A549 (cell line): ENCODE results near the gene RAPGEF5. TPM values are rescaled to one million over a fixed set of nuclear protein-coding genes. Genes with fewer than 3 reads are reported as not detected.

Source experiments
- ATAC-seq, 2 experiments: fragments of 200-7000 bp in 1 of 2; fragments of >200 bp in 1 of 2; cut with Nextera tagmentation in 1 of 2; cut with Tn5 transposase in 1 of 2; 3 replicates each; pipeline versions ENCODE4 v1.8.0 to v1.9.1; 2018 to 2020; ENCODE audit warnings: mild to moderate bottlenecking in 1 of 2, moderate library complexity in 1 of 2
- CTCF ChIA-PET: fragments of 300-600 bp; sonication (Branson Sonifier 250); formaldehyde crosslinking; extraction: SDS; loops from one replicate; lab custom pipeline; 2021; ENCODE audit warnings: antibody characterized with exemption, inconsistent platforms; lab: Yijun Ruan, JAX
- POLR2A ChIA-PET: fragments of 350-600 bp; formaldehyde crosslinking; extraction: SDS; loops from one replicate; lab custom pipeline; 2021; ENCODE audit warnings: antibody characterized with exemption, inconsistent platforms; lab: Yijun Ruan, JAX
- DNase-seq, 2 experiments: peaks; one replicate each; pipeline versions ENCODE4 v3.0.0 to v3.0.0-alpha.2; 2011 to 2016; ENCODE audit warnings: low read depth in 1 of 2, low spot score in 1 of 2
- FAIRE-seq: peaks from 2 replicates; lab custom pipeline; 2011; peaks lifted over from hg19 to GRCh38; lab: Jason Lieb, UNC
- H3K27ac ChIP-seq, 2 experiments: fragments of >200 bp; sonication (Bioruptor Twin); formaldehyde crosslinking; 3 replicates each; pipeline ENCODE4 v1.5.1; 2016 to 2017
- H3K4me1 ChIP-seq: fragments of >200 bp; sonication (Bioruptor Twin); formaldehyde crosslinking; 3 replicates; pipeline ENCODE4 v1.6.1; 2016
- H3K4me2 ChIP-seq: fragments of >200 bp; sonication (Bioruptor Twin); formaldehyde crosslinking; 3 replicates; pipeline ENCODE4 v1.6.1; 2016
- H3K4me3 ChIP-seq: fragments of >200 bp; sonication (Bioruptor Twin); formaldehyde crosslinking; 3 replicates; pipeline ENCODE4 v1.5.1; 2016
- H3K9me3 ChIP-seq: fragments of >200 bp; sonication (Bioruptor Twin); formaldehyde crosslinking; 3 replicates; pipeline ENCODE4 v1.6.1; 2016
- CHD4 ChIP-seq: fragments of 200-600 bp; sonication (generic); IDR thresholded peaks from 2 replicates; pipeline ENCODE4 v1.6.1; 2016; ENCODE audit warnings: antibody characterized with exemption, mild to moderate bottlenecking, borderline replicate concordance
- EHF ChIP-seq: fragments of 250-450 bp; sonication (Bioruptor Pico); IDR thresholded peaks from 2 replicates; pipeline ENCODE4 v1.5.0; 2020; ENCODE audit warnings: mild to moderate bottlenecking
- EHMT2 ChIP-seq: fragments of 200-600 bp; sonication (generic); IDR thresholded peaks from 2 replicates; pipeline ENCODE4 v1.6.1; 2016; ENCODE audit warnings: antibody characterized with exemption, low read depth, mild to moderate bottlenecking, moderate library complexity
- ESRRA ChIP-seq: fragments of 150-350 bp; IDR thresholded peaks from 2 replicates; pipeline ENCODE4 v1.6.1; 2014; ENCODE audit warnings: mild to moderate bottlenecking, low read length, borderline replicate concordance
- FOSL2 ChIP-seq, 2 experiments: fragments of 450-650 bp in 1 of 2; fragments of >200 bp in 1 of 2; sonication (Bioruptor Twin) in 1 of 2; formaldehyde crosslinking; IDR thresholded peaks; 2 replicates each; pipeline versions ENCODE4 v1.5.0 to v1.6.1; 2016 to 2020; ENCODE audit warnings: mild to moderate bottlenecking in 1 of 2, moderate library complexity in 1 of 2
- HDAC2 ChIP-seq: fragments of 200-600 bp; sonication (generic); IDR thresholded peaks from 2 replicates; pipeline ENCODE4 v1.6.1; 2016
- HEYL ChIP-seq: fragments of 250-450 bp; sonication (Bioruptor Pico); IDR thresholded peaks from 2 replicates; pipeline ENCODE4 v1.8.0; 2021; ENCODE audit warnings: mild to moderate bottlenecking, moderate library complexity
- HOXB13 ChIP-seq: fragments of 250-450 bp; sonication (Bioruptor Pico); IDR thresholded peaks from 2 replicates; pipeline ENCODE4 v1.5.0; 2020; ENCODE audit warnings: low read depth, mild to moderate bottlenecking, moderate library complexity
- JUN ChIP-seq, 2 experiments: fragments of >200 bp; sonication (Bioruptor Twin); formaldehyde crosslinking; IDR thresholded peaks; 2 replicates in 1 of 2; 3 replicates in 1 of 2; pipeline ENCODE4 v1.6.1; 2016 to 2017
- KDM1A ChIP-seq: fragments of 200-600 bp; sonication (generic); IDR thresholded peaks from 2 replicates; pipeline ENCODE4 v1.6.1; 2016; ENCODE audit warnings: low read depth, mild to moderate bottlenecking
- KDM5A ChIP-seq: fragments of 200-600 bp; sonication (generic); IDR thresholded peaks from 2 replicates; pipeline ENCODE4 v1.6.1; 2016; ENCODE audit warnings: antibody characterized with exemption, mild to moderate bottlenecking
- NFE2L2 ChIP-seq: fragments of 150-350 bp; conservative IDR thresholded peaks from 2 replicates; pipeline ENCODE4 v1.6.1; 2014; ENCODE audit warnings: low read length
- POLR2A ChIP-seq: IDR thresholded peaks from 2 replicates; pipeline ENCODE4 v1.6.1; 2012; ENCODE audit warnings: mild to moderate bottlenecking, low read length
- POLR2AphosphoS2 ChIP-seq: conservative IDR thresholded peaks from 2 replicates; pipeline ENCODE4 v1.6.1; 2012; ENCODE audit warnings: low read length, improper control_type of control experiment, inconsistent platforms
- RAD21 ChIP-seq, 2 experiments: fragments of >200 bp in 1 of 2; sonication (Bioruptor Twin) in 1 of 2; formaldehyde crosslinking in 1 of 2; IDR thresholded peaks in 1 of 2; conservative IDR thresholded peaks in 1 of 2; 2 replicates in 1 of 2; 3 replicates in 1 of 2; pipeline ENCODE4 v1.6.1; 2012 to 2018; ENCODE audit warnings: inconsistent platforms in 1 of 2
- RARB ChIP-seq: fragments of 250-450 bp; sonication (Bioruptor Pico); IDR thresholded peaks from 2 replicates; pipeline ENCODE4 v1.8.0; 2021; ENCODE audit warnings: mild to moderate bottlenecking, moderate library complexity
- RCOR1 ChIP-seq: fragments of 150-350 bp; IDR thresholded peaks from 2 replicates; pipeline ENCODE4 v1.6.1; 2014; ENCODE audit warnings: antibody characterized with exemption, low read length, low read depth
- SMC3 ChIP-seq: fragments of >200 bp; sonication (Bioruptor Twin); formaldehyde crosslinking; IDR thresholded peaks from 3 replicates; pipeline ENCODE4 v1.6.1; 2018; ENCODE audit warnings: inconsistent platforms
- TFCP2L1 ChIP-seq: fragments of 250-450 bp; sonication (Bioruptor Pico); IDR thresholded peaks from 2 replicates; pipeline ENCODE4 v1.5.0; 2021; ENCODE audit warnings: mild to moderate bottlenecking
- WGBS: methylation state at CpG from one replicate; pipeline ENCODE4 v1.1.6; 2017; ENCODE audit errors: missing lambda C conversion rate; 5-methylcytosine and 5-hydroxymethylcytosine counted together
- polyA plus RNA-seq, 4 experiments: library from polyadenylated mRNA; depleted of rRNA in 3 of 4; stranded (reverse); fragments of >200 nt; fragmentation: RNase III in 1 of 4; extraction: RNeasy Plus Mini Kit Qiagen cat#74134 plus additional on column Dnase treatment in 1 of 4; gene quantifications; 2 replicates in 3 of 4; 3 replicates in 1 of 4; pipeline ENCODE4 v1.2.3, GENCODE V29; 2011 to 2017
- TF ChIP-seq, protein P1 (sequence below): fragments of >200 bp; sonication (Bioruptor Twin); formaldehyde crosslinking; IDR thresholded peaks from 3 replicates; pipeline ENCODE4 v1.6.1; 2016
- TF ChIP-seq, protein P2 (sequence below): fragments of >200 bp; sonication (Bioruptor Twin); formaldehyde crosslinking; IDR thresholded peaks from 3 replicates; pipeline ENCODE4 v1.5.1; 2016
- TF ChIP-seq, protein P3 (sequence below): IDR thresholded peaks from 2 replicates; pipeline ENCODE4 v1.6.1; 2012; ENCODE audit warnings: low read depth, borderline replicate concordance
- TF ChIP-seq, protein P4 (sequence below): fragments of 200-600 bp; sonication (generic); IDR thresholded peaks from 2 replicates; pipeline ENCODE4 v1.6.1; 2016; ENCODE audit warnings: antibody characterized with exemption, mild to moderate bottlenecking, moderate library complexity

The RAPGEF5 gene
- polyA plus RNA-seq, 2 of the 4 experiments (the other 2 are of a cell fraction): 0.03 to 0.14 TPM

DNA sequence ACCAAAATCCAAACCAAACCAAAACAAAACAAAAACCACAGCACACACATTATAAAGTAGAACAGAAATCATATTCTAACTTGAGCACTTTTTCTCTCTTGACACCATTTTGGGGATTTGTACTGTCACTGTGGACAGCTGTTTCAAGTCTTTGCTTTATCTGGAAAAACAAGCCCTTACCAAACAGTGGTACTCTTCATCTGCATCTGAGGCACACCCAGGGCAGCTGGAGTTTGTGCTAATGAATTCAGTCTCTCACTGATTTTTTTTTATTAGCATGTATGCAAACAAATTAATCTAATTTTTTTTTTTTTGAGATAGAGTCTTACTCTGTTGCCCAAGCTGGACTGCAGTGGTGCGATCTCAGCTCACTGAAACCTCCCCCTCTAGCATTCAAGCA is 171.4 kb downstream of the RAPGEF5 start (continued):
- no peak for TF ChIP-seq SMC3
- TF ChIP-seq, protein P1, sequence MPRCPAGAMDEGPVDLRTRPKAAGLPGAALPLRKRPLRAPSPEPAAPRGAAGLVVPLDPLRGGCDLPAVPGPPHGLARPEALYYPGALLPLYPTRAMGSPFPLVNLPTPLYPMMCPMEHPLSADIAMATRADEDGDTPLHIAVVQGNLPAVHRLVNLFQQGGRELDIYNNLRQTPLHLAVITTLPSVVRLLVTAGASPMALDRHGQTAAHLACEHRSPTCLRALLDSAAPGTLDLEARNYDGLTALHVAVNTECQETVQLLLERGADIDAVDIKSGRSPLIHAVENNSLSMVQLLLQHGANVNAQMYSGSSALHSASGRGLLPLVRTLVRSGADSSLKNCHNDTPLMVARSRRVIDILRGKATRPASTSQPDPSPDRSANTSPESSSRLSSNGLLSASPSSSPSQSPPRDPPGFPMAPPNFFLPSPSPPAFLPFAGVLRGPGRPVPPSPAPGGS: no peak

DNA sequence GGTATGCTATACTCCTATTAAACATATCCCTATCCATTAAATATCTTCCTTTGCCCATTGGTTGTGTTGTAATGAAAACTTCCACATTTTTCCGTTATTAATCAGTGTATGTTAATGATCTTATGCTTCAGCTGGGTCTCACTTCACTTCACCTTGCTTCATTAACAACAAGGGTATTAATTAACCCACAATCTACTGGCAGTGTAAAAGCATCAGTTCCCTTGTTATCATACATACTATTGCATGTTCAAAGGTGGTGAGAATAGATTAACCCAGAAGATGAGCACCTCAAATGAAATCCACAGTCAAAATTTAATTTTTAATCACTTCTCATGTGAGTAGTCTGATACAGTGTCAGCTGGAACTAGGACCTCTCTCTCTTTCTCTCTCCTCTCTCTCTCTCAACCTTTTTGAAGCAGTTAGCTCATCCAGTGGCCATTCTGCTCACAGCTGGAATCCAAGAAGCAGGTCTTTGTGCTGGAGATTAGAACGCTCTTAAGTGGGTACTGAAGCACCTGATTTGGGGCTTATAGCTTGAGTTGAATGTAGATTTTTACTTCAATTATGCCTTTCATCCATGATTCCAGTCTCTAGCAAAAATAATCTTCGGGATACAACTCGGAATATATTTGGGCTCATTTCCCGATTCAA is 172.3 kb downstream of the RAPGEF5 start:
- no peak for TF ChIP-seq EHMT2
- TF ChIP-seq, protein P2, sequence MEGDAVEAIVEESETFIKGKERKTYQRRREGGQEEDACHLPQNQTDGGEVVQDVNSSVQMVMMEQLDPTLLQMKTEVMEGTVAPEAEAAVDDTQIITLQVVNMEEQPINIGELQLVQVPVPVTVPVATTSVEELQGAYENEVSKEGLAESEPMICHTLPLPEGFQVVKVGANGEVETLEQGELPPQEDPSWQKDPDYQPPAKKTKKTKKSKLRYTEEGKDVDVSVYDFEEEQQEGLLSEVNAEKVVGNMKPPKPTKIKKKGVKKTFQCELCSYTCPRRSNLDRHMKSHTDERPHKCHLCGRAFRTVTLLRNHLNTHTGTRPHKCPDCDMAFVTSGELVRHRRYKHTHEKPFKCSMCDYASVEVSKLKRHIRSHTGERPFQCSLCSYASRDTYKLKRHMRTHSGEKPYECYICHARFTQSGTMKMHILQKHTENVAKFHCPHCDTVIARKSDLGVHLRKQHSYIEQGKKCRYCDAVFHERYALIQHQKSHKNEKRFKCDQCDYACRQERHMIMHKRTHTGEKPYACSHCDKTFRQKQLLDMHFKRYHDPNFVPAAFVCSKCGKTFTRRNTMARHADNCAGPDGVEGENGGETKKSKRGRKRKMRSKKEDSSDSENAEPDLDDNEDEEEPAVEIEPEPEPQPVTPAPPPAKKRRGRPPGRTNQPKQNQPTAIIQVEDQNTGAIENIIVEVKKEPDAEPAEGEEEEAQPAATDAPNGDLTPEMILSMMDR: no peak
- TF ChIP-seq KDM5A: no peak
- TF ChIP-seq HDAC2: no peak
- no peak for TF ChIP-seq RCOR1
- TF ChIP-seq FOSL2 (IDR thresholded peaks at IDR 0.05): no peak
- TF ChIP-seq FOSL2 (CRISPR knock-in tag; IDR thresholded peaks at IDR 0.05): no peak
- Histone ChIP-seq H3K27ac (no peak overlapping the region), H3K4me1 (no peaks in the 10 kb centered on the region), H3K4me3 (no peak overlapping the region), H3K4me2 (no peak overlapping the region), H3K9me3 (no peaks in the 10 kb centered on the region)
- DNase-seq (no peak), ATAC-seq (no peak), FAIRE-seq (no peak)
- POLR2A ChIA-PET: no interaction called here
- WGBS: 7% methylated on average over 5 of the region's 5 CpGs
- CTCF ChIA-PET: no interaction called here

DNA sequence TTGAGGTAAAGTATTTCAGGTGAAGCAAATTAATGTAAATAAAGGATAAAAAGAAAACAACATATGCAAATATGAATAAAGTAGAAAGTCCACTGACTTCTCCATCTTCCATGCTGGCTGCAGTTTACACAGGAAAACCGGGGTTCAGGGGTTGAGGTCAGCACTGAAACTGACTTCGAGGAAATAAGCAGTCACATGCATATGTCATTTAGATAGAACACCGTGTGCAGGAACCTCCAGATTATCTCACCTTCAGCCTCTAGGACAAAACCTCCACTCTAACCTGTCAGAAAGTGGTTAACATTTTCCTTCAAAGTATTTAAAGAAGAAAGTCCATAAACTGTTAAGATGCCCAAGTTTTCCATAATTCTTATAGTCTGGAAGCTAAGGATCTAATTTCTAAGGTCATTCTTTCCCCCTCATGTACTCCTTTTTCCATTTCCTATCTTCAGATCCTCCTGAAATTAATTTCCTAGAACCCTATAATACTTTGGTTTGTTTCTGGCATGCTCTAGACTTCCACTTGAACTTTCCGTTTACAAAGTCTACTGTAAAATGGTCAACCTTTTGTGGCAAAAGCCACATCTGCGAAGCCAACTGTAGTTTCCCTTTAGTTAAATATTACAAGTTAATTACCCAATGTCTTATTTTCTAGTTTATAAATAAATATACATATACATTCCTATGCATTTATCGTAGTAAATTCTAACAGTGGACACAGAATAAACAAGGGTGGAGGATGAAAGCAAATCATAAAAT is 173.3 kb downstream of the RAPGEF5 start:
- H3K9me3 ChIP-seq: no peaks in the 10 kb centered on the region
- H3K27ac ChIP-seq: no peak overlapping the region
- ChIA-PET POLR2A (no interaction called here), CTCF (no interaction called here)
- ATAC-seq (no peak), DNase-seq (no peak), FAIRE-seq (no peak)
- 18% methylated on average over 6 of the region's 6 CpGs for WGBS
- no peak for TF ChIP-seq POLR2AphosphoS2
- no peak for TF ChIP-seq RARB
- no peak for TF ChIP-seq HDAC2
- TF ChIP-seq HEYL: no peak
- no peak for TF ChIP-seq CHD4
- no peak for TF ChIP-seq TFCP2L1 (CRISPR knock-in tag)
- no peak for TF ChIP-seq EHF (CRISPR knock-in tag)
- TF ChIP-seq, all 56 proteins: peak for 0
- Histone ChIP-seq H3K4me2 (no peak overlapping the region), H3K4me3 (no peak overlapping the region), H3K4me1 (no peaks in the 10 kb centered on the region)

DNA sequence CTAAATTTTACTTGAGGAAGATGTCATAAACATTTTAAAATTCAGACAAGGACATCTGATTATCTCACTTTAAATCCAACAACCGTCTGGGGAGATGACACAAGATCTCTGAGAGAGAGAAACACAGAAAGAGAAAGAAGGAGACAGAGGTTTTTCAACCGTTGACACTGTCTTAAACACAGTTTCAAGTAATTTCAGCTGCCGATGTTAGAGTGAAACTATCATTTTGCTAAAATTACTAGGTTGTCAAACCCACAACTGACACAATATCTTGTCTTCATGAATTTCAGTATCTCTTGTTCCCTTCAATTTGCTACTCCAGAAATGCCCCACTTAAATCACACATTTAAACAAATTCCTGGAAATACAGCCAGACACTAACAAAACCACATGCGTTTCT is 174.8 kb downstream of the RAPGEF5 start:
- H3K4me1 ChIP-seq: no peaks in the 10 kb centered on the region
- H3K4me2 ChIP-seq: no peak overlapping the region
- H3K27ac ChIP-seq: no peak overlapping the region
- no peak overlapping the region for H3K4me3 ChIP-seq
- no peak for ATAC-seq
- H3K9me3 ChIP-seq: no peaks in the 10 kb centered on the region
- POLR2A ChIA-PET: no interaction called here
- no peak for DNase-seq
- CTCF ChIA-PET: interaction anchor here (0.9 kb wide), 1 partner anchor 9 kb away, joined by 3 read pairs; no protein-coding TSS in a partner anchor
- 42% methylated on average over 4 of the region's 4 CpGs for WGBS
- FAIRE-seq: no peak
- no peak for TF ChIP-seq FOSL2 (IDR thresholded peaks at IDR 0.05)
- TF ChIP-seq FOSL2 (CRISPR knock-in tag; IDR thresholded peaks at IDR 0.05): no peak
- TF ChIP-seq NFE2L2: no peak
- no peak for TF ChIP-seq ESRRA
- TF ChIP-seq JUN (IDR thresholded peaks at IDR 0.05): no peak
- TF ChIP-seq, protein P3, sequence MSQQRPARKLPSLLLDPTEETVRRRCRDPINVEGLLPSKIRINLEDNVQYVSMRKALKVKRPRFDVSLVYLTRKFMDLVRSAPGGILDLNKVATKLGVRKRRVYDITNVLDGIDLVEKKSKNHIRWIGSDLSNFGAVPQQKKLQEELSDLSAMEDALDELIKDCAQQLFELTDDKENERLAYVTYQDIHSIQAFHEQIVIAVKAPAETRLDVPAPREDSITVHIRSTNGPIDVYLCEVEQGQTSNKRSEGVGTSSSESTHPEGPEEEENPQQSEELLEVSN: no peak
- TF ChIP-seq HOXB13 (CRISPR knock-in tag): no peak
- no peak for TF ChIP-seq SMC3
- no peak for TF ChIP-seq RAD21 (conservative IDR thresholded peaks at IDR 0.05 in 1 of 2, IDR thresholded peaks at IDR 0.05 in 1 of 2)
- no peak for TF ChIP-seq POLR2A
- no peak for TF ChIP-seq HEYL
- TF ChIP-seq KDM1A: no peak
- TF ChIP-seq, protein P4, sequence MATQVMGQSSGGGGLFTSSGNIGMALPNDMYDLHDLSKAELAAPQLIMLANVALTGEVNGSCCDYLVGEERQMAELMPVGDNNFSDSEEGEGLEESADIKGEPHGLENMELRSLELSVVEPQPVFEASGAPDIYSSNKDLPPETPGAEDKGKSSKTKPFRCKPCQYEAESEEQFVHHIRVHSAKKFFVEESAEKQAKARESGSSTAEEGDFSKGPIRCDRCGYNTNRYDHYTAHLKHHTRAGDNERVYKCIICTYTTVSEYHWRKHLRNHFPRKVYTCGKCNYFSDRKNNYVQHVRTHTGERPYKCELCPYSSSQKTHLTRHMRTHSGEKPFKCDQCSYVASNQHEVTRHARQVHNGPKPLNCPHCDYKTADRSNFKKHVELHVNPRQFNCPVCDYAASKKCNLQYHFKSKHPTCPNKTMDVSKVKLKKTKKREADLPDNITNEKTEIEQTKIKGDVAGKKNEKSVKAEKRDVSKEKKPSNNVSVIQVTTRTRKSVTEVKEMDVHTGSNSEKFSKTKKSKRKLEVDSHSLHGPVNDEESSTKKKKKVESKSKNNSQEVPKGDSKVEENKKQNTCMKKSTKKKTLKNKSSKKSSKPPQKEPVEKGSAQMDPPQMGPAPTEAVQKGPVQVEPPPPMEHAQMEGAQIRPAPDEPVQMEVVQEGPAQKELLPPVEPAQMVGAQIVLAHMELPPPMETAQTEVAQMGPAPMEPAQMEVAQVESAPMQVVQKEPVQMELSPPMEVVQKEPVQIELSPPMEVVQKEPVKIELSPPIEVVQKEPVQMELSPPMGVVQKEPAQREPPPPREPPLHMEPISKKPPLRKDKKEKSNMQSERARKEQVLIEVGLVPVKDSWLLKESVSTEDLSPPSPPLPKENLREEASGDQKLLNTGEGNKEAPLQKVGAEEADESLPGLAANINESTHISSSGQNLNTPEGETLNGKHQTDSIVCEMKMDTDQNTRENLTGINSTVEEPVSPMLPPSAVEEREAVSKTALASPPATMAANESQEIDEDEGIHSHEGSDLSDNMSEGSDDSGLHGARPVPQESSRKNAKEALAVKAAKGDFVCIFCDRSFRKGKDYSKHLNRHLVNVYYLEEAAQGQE: no peak
